HepG2 (cell line): ENCODE results near the gene GFOD1. TPM values are rescaled to one million over a fixed set of nuclear protein-coding genes. Genes with fewer than 3 reads are reported as not detected.

Experiments used
- DPF2 ChIP-seq: sonication (generic); formaldehyde crosslinking; IDR thresholded peaks from 2 replicates; pipeline ENCODE4 v1.4.0; 2020; ENCODE audit warnings: mild to moderate bottlenecking, low read depth, missing genetic modification reagents, borderline replicate concordance
- GFI1 ChIP-seq: sonication (generic); formaldehyde crosslinking; IDR thresholded peaks from 2 replicates; pipeline ENCODE4 v1.5.0; 2020; ENCODE audit warnings: missing genetic modification reagents, mild to moderate bottlenecking, borderline replicate concordance
- HOXA5 ChIP-seq: sonication (generic); formaldehyde crosslinking; IDR thresholded peaks from 2 replicates; pipeline ENCODE4 v1.4.0; 2020; ENCODE audit warnings: missing genetic modification reagents
- KMT2A ChIP-seq: sonication (generic); formaldehyde crosslinking; IDR thresholded peaks from 2 replicates; pipeline ENCODE4 v1.4.0; 2020; ENCODE audit warnings: missing genetic modification reagents
- MAF1 ChIP-seq: sonication (generic); formaldehyde crosslinking; IDR thresholded peaks from 2 replicates; pipeline ENCODE4 v1.5.0; 2020; ENCODE audit warnings: missing genetic modification reagents, borderline replicate concordance
- MEF2D ChIP-seq: sonication (generic); formaldehyde crosslinking; IDR thresholded peaks from 2 replicates; pipeline ENCODE4 v1.5.1; 2020; ENCODE audit warnings: mild to moderate bottlenecking, missing genetic modification reagents
- NFATC3 ChIP-seq: sonication (generic); formaldehyde crosslinking; IDR thresholded peaks from 2 replicates; pipeline ENCODE4 v1.5.1; 2020; ENCODE audit warnings: mild to moderate bottlenecking, missing genetic modification reagents
- NR3C1 ChIP-seq: sonication (generic); formaldehyde crosslinking; IDR thresholded peaks from 2 replicates; pipeline ENCODE4 v1.4.0; 2020; ENCODE audit warnings: missing genetic modification reagents
- PLRG1 ChIP-seq: fragments of 450-650 bp; conservative IDR thresholded peaks from 2 replicates; pipeline ENCODE4 v1.6.1; 2016
- ZNF33A ChIP-seq: sonication (generic); formaldehyde crosslinking; IDR thresholded peaks from 2 replicates; pipeline ENCODE4 v1.5.1; 2020; ENCODE audit warnings: missing genetic modification reagents, mild to moderate bottlenecking, moderate library complexity, borderline replicate concordance
- ZNF616 ChIP-seq: sonication (generic); formaldehyde crosslinking; IDR thresholded peaks from 2 replicates; pipeline ENCODE4 v1.5.0; 2020; ENCODE audit warnings: low read depth, mild to moderate bottlenecking, missing genetic modification reagents
- polyA plus RNA-seq, 8 experiments: library from polyadenylated mRNA; depleted of rRNA in 3 of 8; stranded (reverse) in 7 of 8; unstranded in 1 of 8; fragments of >200 nt; fragmentation: Illumina TruSeq in 4 of 8; extraction: Trizol in 4 of 8; gene quantifications; 2 replicates each; pipeline versions ENCODE4 v1.2.1 to v1.2.3, GENCODE V29; 2011 to 2016; ENCODE audit warnings: low read depth in 4 of 8, missing spikeins in 1 of 8, mixed read lengths in 1 of 8; ENCODE audit not compliant: insufficient read depth in 1 of 8
- total RNA-seq, 5 experiments: library from RNA; depleted of rRNA; stranded (reverse); fragments of >200 nt; fragmentation: Illumina TruSeq; extraction: Trizol; gene quantifications; 2 replicates each; pipeline ENCODE4 v1.2.3, GENCODE V29; 2016; ENCODE audit warnings: low read depth in 1 of 5
- TF ChIP-seq, protein P1 (sequence below): IDR thresholded peaks from 2 replicates; pipeline ENCODE4 v1.6.1; 2016; ENCODE audit warnings: missing biosample characterization, missing genetic modification reagents, low read depth
- TF ChIP-seq, protein P2 (sequence below): sonication (generic); formaldehyde crosslinking; IDR thresholded peaks from 2 replicates; pipeline ENCODE4 v1.5.0; 2020; ENCODE audit warnings: missing genetic modification reagents
- TF ChIP-seq, protein P3 (sequence below): sonication (generic); formaldehyde crosslinking; IDR thresholded peaks from 2 replicates; pipeline ENCODE4 v1.5.1; 2020; ENCODE audit warnings: missing genetic modification reagents, mild to moderate bottlenecking, borderline replicate concordance
- TF ChIP-seq, protein P4 (sequence below): sonication (generic); formaldehyde crosslinking; IDR thresholded peaks from 2 replicates; pipeline ENCODE4 v1.4.0; 2020; ENCODE audit warnings: missing genetic modification reagents
- TF ChIP-seq, protein P5 (sequence below): sonication (generic); formaldehyde crosslinking; IDR thresholded peaks from 2 replicates; pipeline ENCODE4 v1.4.0; 2020; ENCODE audit warnings: missing genetic modification reagents

Gene GFOD1
- total and polyA plus RNA-seq, 2 of the 13 experiments (the other 11 are each of a cell fraction or from before 2014, with no cell fraction given) = 1.9 to 6.4 TPM

DNA sequence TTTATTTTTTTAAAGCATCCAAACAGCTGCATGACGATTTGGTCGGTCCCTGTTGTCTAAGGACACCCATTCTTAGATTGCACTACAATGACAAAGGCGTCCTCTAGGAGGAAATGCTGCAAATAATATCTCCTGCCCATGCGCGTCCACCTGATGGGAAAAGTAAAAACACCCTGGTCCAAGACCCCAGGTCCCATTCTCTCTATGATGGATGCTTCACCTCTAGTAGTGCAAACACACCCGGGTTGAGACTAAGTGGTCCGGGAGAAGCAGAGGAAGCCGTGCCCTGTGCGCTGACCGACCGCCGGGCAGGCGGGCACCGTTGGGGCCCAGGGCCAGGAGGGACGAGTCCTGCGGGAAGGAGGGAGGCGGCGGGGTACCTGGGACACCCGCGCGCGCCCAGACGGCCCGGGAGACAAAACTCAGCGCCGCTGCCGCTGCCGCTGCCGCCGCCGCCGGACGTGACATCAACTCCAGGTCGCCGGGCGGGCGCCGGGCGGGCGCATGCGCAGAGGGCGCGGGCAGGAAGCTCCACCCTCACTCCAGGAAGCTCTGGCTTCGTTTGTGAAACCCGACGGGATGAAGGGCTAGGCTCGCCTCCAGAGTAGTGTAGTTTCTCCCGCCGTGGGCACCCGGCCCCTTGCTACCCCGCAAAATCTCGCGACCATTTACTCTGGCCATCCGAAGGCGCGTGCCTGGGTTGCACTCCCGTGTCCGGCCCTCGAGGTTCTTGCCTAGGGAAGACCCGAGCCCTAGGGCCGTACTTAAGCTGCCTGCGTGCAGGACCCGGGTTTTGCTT, 159.1 kb downstream of the GFOD1 start, which contains the start of gene TBC1D7 (continued):
- TF ChIP-seq, protein P1, sequence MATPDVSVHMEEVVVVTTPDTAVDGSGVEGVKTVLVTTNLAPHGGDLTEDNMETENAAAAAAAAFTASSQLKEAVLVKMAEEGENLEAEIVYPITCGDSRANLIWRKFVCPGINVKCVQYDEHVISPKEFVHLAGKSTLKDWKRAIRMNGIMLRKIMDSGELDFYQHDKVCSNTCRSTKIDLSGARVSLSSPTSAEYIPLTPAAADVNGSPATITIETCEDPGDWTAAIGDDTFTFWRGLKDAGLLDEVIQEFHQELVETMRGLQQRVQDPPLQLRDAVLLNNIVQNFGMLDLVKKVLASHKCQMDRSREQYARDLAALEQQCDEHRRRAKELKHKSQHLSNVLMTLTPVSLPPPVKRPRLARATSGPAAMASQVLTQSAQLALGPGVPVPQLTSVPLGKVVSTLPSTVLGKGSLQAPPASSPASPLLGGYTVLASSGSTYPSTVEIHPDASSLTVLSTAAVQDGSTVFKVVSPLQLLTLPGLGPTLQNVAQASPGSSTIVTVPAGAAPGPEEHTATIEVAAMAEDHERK (CRISPR knock-in tag) = no peak; the same call in 1 of the 2 replicates
- TF ChIP-seq GFI1 (CRISPR knock-in tag) (no peak; the same call in 1 of the 2 replicates), ZNF33A (CRISPR knock-in tag) (no peak; the same call in 1 of the 2 replicates), ZNF616 (CRISPR knock-in tag) (no peak; the same call in 1 of the 2 replicates), MAF1 (no peak), KMT2A (peak; percentile 77), DPF2 (CRISPR knock-in tag) (no peak), NFATC3 (CRISPR knock-in tag) (no peak), HOXA5 (CRISPR knock-in tag) (no peak), NR3C1 (0 out of 2 replicates have a peak, but pooled peaks have one; percentile 75), MEF2D (0 out of 2 replicates have a peak, but pooled peaks have one; percentile 40), PLRG1 (no peak)
- TF ChIP-seq, protein P2, sequence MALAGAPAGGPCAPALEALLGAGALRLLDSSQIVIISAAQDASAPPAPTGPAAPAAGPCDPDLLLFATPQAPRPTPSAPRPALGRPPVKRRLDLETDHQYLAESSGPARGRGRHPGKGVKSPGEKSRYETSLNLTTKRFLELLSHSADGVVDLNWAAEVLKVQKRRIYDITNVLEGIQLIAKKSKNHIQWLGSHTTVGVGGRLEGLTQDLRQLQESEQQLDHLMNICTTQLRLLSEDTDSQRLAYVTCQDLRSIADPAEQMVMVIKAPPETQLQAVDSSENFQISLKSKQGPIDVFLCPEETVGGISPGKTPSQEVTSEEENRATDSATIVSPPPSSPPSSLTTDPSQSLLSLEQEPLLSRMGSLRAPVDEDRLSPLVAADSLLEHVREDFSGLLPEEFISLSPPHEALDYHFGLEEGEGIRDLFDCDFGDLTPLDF (CRISPR knock-in tag) = peak; percentile 78
- TF ChIP-seq, protein P3, sequence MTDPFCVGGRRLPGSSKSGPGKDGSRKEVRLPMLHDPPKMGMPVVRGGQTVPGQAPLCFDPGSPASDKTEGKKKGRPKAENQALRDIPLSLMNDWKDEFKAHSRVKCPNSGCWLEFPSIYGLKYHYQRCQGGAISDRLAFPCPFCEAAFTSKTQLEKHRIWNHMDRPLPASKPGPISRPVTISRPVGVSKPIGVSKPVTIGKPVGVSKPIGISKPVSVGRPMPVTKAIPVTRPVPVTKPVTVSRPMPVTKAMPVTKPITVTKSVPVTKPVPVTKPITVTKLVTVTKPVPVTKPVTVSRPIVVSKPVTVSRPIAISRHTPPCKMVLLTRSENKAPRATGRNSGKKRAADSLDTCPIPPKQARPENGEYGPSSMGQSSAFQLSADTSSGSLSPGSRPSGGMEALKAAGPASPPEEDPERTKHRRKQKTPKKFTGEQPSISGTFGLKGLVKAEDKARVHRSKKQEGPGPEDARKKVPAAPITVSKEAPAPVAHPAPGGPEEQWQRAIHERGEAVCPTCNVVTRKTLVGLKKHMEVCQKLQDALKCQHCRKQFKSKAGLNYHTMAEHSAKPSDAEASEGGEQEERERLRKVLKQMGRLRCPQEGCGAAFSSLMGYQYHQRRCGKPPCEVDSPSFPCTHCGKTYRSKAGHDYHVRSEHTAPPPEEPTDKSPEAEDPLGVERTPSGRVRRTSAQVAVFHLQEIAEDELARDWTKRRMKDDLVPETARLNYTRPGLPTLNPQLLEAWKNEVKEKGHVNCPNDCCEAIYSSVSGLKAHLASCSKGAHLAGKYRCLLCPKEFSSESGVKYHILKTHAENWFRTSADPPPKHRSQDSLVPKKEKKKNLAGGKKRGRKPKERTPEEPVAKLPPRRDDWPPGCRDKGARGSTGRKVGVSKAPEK (CRISPR knock-in tag) = no peak
- TF ChIP-seq, protein P4, sequence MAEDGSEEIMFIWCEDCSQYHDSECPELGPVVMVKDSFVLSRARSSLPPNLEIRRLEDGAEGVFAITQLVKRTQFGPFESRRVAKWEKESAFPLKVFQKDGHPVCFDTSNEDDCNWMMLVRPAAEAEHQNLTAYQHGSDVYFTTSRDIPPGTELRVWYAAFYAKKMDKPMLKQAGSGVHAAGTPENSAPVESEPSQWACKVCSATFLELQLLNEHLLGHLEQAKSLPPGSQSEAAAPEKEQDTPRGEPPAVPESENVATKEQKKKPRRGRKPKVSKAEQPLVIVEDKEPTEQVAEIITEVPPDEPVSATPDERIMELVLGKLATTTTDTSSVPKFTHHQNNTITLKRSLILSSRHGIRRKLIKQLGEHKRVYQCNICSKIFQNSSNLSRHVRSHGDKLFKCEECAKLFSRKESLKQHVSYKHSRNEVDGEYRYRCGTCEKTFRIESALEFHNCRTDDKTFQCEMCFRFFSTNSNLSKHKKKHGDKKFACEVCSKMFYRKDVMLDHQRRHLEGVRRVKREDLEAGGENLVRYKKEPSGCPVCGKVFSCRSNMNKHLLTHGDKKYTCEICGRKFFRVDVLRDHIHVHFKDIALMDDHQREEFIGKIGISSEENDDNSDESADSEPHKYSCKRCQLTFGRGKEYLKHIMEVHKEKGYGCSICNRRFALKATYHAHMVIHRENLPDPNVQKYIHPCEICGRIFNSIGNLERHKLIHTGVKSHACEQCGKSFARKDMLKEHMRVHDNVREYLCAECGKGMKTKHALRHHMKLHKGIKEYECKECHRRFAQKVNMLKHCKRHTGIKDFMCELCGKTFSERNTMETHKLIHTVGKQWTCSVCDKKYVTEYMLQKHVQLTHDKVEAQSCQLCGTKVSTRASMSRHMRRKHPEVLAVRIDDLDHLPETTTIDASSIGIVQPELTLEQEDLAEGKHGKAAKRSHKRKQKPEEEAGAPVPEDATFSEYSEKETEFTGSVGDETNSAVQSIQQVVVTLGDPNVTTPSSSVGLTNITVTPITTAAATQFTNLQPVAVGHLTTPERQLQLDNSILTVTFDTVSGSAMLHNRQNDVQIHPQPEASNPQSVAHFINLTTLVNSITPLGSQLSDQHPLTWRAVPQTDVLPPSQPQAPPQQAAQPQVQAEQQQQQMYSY (CRISPR knock-in tag) = no peak
- TF ChIP-seq, protein P5, sequence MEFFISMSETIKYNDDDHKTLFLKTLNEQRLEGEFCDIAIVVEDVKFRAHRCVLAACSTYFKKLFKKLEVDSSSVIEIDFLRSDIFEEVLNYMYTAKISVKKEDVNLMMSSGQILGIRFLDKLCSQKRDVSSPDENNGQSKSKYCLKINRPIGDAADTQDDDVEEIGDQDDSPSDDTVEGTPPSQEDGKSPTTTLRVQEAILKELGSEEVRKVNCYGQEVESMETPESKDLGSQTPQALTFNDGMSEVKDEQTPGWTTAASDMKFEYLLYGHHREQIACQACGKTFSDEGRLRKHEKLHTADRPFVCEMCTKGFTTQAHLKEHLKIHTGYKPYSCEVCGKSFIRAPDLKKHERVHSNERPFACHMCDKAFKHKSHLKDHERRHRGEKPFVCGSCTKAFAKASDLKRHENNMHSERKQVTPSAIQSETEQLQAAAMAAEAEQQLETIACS (CRISPR knock-in tag) = peak; percentile 55; the same call in 1 of the 2 replicates
